Activated CD8-positive, alpha-beta memory T cell treated with anti-CD3 and anti-CD28 coated beads, Interleukin-2, amount 10 ng/mL, durations not matched to agents 7 days and 5 days (primary cell): Measurements from ENCODE around the gene CCDC191. TPM values are rescaled to one million over a fixed set of nuclear protein-coding genes. Genes with fewer than 3 reads are reported as not detected.

ENCODE experiments used
- ATAC-seq: fragments of 150-1000 bp; cut with Tn5 transposase; one replicate; pipeline ENCODE4 v1.10.0; 2021; ENCODE audit warnings: moderate library complexity
- CTCF ChIA-PET: fragments of 350-600 bp; sonication (Branson Sonifier 250); formaldehyde crosslinking; loops from one replicate; lab custom pipeline; 2021; ENCODE audit warnings: antibody characterized with exemption; lab: Charles Lee
- DNase-seq: peaks from one replicate; pipeline ENCODE4 v3.0.0-alpha.2; 2020
- H3K27ac Mint-ChIP-seq: one replicate; pipeline ENCODE4 v1.8.0; 2021; ENCODE audit warnings: mild to moderate bottlenecking, mixed read lengths
- H3K27me3 Mint-ChIP-seq: one replicate; pipeline ENCODE4 v1.8.0; 2021; ENCODE audit warnings: mixed read lengths
- H3K36me3 Mint-ChIP-seq: one replicate; pipeline ENCODE4 v1.8.0; 2021; ENCODE audit warnings: mild to moderate bottlenecking, mixed read lengths
- H3K4me1 Mint-ChIP-seq: one replicate; pipeline ENCODE4 v1.8.0; 2021; ENCODE audit warnings: mixed read lengths
- H3K4me3 Mint-ChIP-seq: one replicate; pipeline ENCODE4 v1.8.0; 2021; ENCODE audit warnings: mild to moderate bottlenecking, moderate library complexity, mixed read lengths
- H3K9me3 Mint-ChIP-seq: one replicate; pipeline ENCODE4 v1.8.0; 2022; ENCODE audit warnings: low read depth, mixed read lengths
- total RNA-seq, 2 experiments: library from RNA; stranded (reverse); gene quantifications; one replicate each; pipeline ENCODE4 v1.2.3, GENCODE V29; 2021

CCDC191 gene
- total RNA-seq, 2 experiments from 2014 or later: 1.7 to 2.9 TPM

GRCh38 chr3:113914646-113915045 is 141.7 kb downstream of the CCDC191 start:
- Mint-ChIP-seq H3K36me3 (no peaks in the 10 kb centered on the region), H3K4me3 (no peak overlapping the region), H3K9me3 (no peaks in the 10 kb centered on the region), H3K27ac (no peak overlapping the region), H3K4me1 (peaks cover 8% of the 10 kb centered on the region), H3K27me3 (peaks cover 7% of the 10 kb centered on the region)
- DNase-seq (no peak), ATAC-seq (no peak)
- CTCF ChIA-PET: interaction anchor here (1.4 to 4.1 kb wide), 4 partner anchors 70 to 421 kb away, joined by 3 to 28 read pairs (median 4); partner anchors contain the start of gene GRAMD1C

Other genes starting within 250 kb of the CCDC191 start
- gene GRAMD1C, start 217.7 kb downstream of the CCDC191 start, total RNA-seq: 1 to 10 TPM in 1 of 2 experiments, under 1 TPM in 1; 0.40 to 1.1 TPM
- gene ZDHHC23, start 108.5 kb downstream of the CCDC191 start, total RNA-seq: 1 to 10 TPM; 3.0 to 3.9 TPM
- gene QTRT2, start 211 bp upstream of the CCDC191 start, total RNA-seq: 10 to 100 TPM; 30.1 to 32.8 TPM
- not detected for gene DRD3, start 122.5 kb upstream of the CCDC191 start, total RNA-seq
- gene ZNF80, start 181.1 kb upstream of the CCDC191 start, total RNA-seq: 1 to 10 TPM; 4.5 to 5.5 TPM
- 100 to 1,000 TPM; 129 to 367 TPM for gene TIGIT, start 237.5 kb upstream of the CCDC191 start, total RNA-seq